ENCODE measurements around the gene SLC35E4.

DNA sequence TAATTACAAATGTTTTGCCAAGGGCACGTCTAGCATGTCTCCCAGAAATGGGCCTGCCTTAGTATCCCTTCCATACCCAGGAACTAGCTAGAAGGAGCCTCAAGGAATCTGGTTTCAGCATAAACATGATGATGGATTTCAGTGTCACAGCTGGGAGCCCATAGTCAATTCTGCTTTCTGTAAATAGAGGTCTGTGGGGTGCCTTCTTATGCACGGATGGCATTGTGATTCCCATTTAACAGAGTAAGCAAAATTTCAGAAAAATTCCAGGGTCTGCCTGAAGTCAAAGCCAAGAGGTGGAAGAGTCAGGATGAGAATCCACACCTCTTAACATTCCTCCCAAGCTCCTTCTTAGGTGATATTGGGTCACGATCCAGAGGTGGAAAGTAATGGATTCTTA lies 20.0 kb downstream of the SLC35E4 start:
- TF ChIP-seq, protein P1, sequence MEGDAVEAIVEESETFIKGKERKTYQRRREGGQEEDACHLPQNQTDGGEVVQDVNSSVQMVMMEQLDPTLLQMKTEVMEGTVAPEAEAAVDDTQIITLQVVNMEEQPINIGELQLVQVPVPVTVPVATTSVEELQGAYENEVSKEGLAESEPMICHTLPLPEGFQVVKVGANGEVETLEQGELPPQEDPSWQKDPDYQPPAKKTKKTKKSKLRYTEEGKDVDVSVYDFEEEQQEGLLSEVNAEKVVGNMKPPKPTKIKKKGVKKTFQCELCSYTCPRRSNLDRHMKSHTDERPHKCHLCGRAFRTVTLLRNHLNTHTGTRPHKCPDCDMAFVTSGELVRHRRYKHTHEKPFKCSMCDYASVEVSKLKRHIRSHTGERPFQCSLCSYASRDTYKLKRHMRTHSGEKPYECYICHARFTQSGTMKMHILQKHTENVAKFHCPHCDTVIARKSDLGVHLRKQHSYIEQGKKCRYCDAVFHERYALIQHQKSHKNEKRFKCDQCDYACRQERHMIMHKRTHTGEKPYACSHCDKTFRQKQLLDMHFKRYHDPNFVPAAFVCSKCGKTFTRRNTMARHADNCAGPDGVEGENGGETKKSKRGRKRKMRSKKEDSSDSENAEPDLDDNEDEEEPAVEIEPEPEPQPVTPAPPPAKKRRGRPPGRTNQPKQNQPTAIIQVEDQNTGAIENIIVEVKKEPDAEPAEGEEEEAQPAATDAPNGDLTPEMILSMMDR (IDR thresholded peaks at IDR 0.05; ENCODE audit: borderline replicate concordance, extremely low read depth, low read length, poor library complexity, severe bottlenecking) = no peak
- TF ChIP-seq EZH2 (IDR thresholded peaks at IDR 0.05; ENCODE audit: borderline replicate concordance, low read depth, low read length, severe bottlenecking) = no peak
